CD1c-positive myeloid dendritic cell (primary cell): ENCODE results near the gene CDH18.

Source experiments
- DNase-seq: peaks from one replicate; pipeline ENCODE4 v3.0.0-alpha.2; 2016; ENCODE audit errors: extremely low spot score

Gene CDH18

GRCh38 chr5:19987612-19988361, at the start of gene CDH18:
Gene CDH18 (minus strand): TSS chr5:19988200. CDS start chr5:19838986, 149,214 bp downstream.
- no peak for DNase-seq

DNA sequence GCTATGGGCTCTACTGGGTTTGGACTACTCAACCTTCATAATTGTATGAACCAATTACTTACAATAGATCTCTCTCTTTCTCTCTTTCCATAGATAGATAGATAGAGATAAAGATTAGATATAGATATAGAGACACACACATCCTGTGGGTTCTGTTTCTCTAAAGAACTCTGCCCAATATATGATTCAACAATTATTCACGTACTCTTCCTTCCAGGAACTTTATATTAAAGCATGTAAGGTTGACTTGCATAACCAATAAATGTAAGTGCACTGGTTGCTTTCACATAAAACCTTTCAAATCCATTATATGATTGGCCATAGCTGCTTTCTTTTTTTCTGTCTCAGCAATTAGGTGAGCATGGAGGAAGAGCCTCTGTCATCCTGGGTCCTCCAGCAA, 46.7 kb upstream of the CDH18 start:
- no peak for DNase-seq

- no peak for DNase-seq
Measured at GRCh38 chr5:20033881-20034280, 45.9 kb upstream of the CDH18 start.

DNA sequence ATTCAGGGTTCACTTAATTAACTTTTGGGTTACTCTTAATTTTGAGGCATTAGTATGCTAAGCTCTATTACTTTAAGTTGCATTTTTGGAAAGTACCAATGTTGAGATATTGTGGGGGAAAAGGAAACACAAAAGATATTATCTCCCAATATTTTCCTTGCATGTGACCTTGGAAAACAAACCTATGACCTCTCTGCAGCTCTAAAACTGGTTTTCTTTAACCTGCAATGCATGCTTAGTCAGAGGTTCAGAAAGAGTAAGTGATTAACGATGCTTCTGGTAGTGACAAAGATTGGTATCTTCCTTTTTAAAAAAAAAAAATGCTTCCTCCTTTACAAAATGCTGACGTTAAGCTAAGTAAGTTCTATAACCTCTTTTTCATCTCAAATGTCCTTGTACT, 44.9 kb upstream of the CDH18 start:
- DNase-seq = no peak

GRCh38 chr5:20030125-20030524, 42.1 kb upstream of the CDH18 start:
- DNase-seq = no peak

DNA sequence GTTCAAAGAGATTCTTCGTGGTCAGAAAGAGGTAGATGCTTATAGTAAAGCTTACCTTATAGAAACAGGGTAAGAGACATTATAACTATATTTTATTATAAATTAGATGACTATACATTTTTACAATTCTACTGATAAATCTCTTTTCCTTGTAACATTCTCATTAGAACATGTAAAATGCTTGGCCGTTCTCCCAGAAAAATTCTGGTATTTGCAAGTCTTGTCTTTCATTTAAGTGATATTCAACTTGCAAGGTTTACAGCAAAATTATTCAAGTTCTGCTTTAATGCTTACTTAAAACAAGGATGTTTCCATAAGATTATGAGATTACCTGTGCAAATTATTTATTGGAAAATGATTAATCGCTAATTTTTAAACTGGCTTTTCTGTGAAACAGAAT, 41.3 kb upstream of the CDH18 start:
- no peak for DNase-seq

DNA sequence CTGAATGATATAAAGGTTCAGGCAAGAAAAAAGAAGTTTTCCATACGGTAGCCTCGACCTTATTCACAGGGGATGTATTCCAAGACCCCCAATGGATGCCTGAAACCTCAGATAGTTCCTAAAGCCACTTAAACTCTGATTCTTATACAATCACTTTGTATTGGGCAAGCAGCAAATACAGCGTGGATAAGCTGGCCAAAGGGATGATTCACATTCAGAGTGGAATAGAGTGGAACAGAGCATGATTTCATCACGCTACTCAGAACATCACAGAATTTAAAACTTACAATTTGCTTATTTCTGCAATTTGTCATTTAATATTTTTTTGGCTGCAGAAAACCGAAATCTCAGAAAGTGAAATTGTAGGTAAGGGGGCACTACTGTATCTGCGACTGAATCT, 40.5 kb upstream of the CDH18 start:
- no peak for DNase-seq

DNA sequence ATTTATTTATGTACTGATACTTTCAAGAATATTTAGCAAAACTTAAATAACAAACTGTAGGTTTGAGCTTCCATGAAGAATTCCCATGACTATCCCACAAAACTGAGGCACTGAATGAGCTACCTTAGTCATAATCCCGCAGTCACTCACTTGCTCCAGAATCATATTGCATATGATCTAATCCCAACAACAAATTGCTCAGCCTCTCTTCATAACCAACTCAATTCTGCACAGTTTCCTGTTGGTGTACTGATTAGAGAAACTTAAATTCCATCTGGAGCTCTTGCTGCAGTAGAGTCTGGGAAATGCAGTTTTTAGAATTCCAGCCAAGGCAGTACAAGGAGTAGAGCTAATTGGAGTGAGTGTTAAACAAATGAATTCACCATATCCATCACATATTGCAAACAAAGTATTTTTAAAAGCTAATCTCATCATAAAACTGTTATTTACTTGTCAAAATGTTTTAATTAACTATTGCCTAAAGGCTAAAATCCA, 35.7 kb upstream of the CDH18 start:
- no peak for DNase-seq

DNA sequence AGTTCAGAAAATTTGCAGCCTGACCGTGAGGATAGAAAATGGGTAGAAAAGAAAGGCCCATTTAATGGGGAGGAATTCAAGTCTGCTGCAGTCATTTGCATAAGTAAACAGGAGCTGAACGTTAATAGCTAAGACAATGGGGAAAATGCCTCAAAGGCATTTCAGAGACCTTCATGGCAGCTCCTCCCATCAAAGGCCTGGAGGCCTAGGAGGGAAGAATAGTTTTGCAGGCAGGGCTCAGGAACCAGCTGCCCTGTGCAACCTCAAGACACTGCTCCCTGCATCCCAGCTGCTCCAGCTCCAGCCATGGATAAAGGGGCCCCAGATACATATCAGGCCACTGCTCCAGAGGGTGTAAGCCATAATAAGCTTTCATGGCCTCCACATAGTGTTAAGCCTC, 32.2 kb upstream of the CDH18 start:
- no peak for DNase-seq

DNA sequence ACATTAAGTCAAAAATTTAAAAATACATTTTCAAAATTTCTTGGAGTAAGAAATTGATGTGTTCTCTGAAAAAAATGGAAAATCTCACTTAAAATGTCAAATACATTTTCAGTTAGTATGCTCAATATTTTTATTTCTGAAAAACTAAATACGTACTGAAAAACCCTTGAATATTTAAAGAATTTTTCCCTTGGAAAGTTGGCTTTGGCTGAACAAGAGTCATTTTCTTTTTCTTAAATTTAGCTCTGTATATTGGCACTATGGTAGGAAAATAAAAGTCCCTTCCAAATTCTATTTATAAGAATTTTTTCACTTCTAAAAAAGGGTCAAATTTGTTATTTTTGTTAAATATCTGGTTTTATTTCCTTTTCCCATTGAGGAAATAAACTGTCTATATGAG, 29.0 kb upstream of the CDH18 start:
- DNase-seq = no peak

GRCh38 chr5:20000416-20000815, 12.4 kb upstream of the CDH18 start:
- no peak for DNase-seq

DNA sequence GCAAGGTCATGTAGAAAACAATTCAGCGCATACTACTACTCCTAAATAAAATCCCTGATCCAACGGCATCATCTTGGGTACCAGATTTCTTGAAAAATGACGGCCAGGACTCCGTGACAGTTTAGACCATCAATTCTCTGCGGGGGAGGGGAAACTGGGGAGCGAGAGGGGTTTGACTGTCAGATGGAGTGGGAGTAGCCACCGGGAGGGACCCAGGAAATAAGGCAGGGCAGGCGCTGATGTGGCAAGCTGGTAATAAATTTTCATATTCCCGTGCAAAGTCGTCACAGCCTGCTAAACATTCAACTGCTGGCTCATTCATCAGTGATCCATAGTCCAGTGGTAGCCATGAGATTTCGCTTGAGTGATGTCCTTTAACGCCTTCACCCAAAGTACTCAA, 457 bp upstream of the CDH18 start:
- no peak for DNase-seq

GRCh38 chr5:19986806-19987205, 1.2 kb downstream of the CDH18 start:
- DNase-seq = no peak

DNA sequence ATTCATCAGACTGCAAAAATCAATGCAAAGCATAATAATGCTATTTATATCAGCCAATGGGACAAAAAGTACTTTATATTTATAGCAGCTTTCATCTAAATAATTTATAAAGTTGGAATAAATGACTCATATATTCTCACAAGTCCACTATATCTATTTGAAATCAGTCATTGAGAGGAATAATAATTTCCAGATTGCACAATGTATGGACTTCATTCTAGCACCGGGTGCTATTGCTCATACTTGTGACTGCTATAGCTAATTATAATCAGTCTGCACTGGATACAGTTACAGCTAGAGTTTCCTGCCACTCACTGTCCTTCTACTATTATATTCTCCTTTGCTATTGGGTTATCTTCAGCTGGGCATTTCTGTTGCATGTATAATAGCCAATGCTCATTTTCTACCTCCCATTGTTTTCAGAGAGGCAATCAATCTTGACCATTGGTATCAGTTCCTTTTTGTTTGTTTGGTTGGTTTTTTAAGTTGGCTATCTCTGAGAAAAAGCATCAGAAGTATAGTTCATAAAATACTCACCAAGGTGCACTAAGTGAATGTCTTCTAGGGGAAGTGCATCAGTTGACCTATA, 1.9 kb downstream of the CDH18 start:
- no peak for DNase-seq

DNA sequence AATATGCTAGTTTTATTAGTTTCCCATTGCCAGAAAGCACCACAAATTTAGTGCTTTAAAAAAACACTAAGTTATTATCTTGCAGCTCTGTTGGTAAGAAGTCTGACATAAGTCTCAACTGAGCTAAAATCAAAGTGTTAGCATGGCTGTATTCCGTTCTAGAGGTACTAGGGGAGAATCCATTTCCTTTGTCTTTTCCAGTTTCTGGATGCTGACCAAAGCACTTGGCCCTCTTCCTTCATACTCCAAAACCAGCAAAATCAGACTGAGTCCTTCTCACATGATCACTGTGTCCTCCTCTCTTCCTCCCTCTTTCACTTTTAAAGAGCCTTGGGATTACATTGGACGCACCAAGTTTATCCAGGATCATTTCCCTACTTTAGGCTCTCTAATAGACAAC, 9.5 kb downstream of the CDH18 start:
- no peak for DNase-seq

DNA sequence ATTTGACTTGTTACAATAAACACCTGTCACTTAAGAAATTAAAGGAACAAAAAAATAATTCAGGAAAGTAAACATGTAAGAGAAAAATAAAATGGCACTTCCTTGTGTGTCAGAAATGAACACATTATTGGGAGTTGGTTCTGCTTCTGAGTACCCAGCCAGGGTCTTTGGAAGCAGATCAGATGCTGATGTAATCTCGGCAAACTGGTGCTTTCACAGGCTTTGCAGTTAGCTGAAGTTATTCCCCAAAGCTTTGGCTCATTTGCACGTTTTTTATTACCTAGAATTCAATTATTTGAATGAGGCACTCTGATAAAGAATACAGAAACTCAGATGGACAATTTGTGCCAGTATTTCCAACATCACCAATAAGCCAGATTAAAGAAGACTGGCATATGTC, 10.9 kb downstream of the CDH18 start:
- no peak for DNase-seq

- DNase-seq = no peak
Measured at GRCh38 chr5:19975795-19976194, 12.2 kb downstream of the CDH18 start.

DNA sequence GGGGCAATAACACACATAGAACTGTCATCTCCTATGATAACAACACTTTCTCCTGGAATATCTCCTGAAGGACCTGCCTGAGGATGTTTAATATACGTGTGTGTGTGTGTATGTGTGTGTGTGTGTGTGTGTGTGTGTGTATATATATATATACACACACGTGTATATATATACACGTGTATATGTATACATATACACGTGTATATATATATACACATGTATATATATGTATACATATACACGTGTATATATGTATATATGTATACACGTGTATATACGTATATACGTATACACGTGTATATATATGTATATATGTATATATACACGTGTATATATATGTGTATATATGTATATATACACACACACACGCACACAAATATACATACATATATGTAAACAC, 27.5 kb downstream of the CDH18 start:
- no peak for DNase-seq

- DNase-seq = no peak
Measured at GRCh38 chr5:19959830-19960384, 28.1 kb downstream of the CDH18 start.

DNA sequence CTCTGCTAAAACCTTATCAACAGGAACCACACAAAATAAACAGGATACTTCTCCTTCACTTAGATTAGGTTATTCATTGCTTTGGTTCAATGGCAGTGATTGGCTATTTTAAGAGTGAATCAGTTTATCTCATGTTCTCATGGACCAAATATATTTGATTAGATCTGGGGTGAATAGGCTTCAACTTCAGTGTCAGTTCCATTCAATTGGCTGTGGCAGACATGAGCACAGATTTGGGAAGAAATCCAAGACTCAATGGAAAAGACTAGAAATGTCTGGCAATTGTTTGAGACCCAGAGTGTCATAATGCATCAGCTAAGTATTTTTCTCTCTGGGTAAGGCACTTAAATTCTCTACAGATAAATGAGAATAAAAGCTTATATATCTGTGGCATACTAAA, 37.1 kb downstream of the CDH18 start:
- DNase-seq = no peak

GRCh38 chr5:19940192-19940591, 47.8 kb downstream of the CDH18 start:
- DNase-seq = no peak

- no peak for DNase-seq
Measured at GRCh38 chr5:19930451-19930850, 57.5 kb downstream of the CDH18 start.
